ENCODE results near the gene CEP164. TPM values are rescaled to one million over a fixed set of nuclear protein-coding genes. Genes with fewer than 3 reads are reported as not detected.

CEP164 gene
- total and polyA plus RNA-seq, 2 of the 4 experiments (the other 2 are of a cell fraction): 23.3 to 26.9 TPM

DNA sequence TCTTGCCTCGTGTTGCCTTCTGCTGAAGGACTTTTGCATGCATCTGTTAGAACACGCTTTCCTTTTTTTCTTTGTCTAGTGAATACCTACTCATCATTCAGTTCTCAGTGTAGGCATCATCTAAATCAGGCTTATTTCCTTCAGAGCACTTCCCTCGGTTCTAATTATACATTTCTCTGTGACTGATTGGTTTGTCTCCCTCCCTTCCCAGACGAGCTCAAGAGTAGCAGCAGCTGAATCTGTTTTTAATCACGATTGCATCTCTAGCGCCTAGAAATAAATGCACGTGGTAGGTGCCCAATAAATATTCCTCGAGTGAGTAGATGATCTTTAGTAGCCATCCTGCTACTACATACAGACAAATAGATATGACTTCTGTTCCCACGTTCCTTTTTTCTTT lies 6.3 kb downstream of the CEP164 start:
- H3K27ac ChIP-seq (ENCODE audit: insufficient read depth, low read length): no peak overlapping the region
- H3K18ac ChIP-seq (ENCODE audit: low read depth, low read length): no peak overlapping the region
- no peak overlapping the region for H3K4me2 ChIP-seq (ENCODE audit: low read depth, low read length)
- intact Hi-C loops (cut with micrococcal nuclease): no loop called here
- H3K27me3 ChIP-seq (ENCODE audit: control insufficient read depth, insufficient read depth, low read length): no peaks in the 10 kb centered on the region
- no peaks in the 10 kb centered on the region for H3K9me3 ChIP-seq (ENCODE audit: control insufficient read depth, insufficient read depth, low read length)
- WGBS, 2 experiments (ENCODE audit: extremely low coverage in 2 of 2, insufficient read length in 1 of 2): 100% methylated on average over 1 of the region's 9 CpGs; no CpG with 5 or more reads in 1 of the 2 experiments
- H3K4me3 ChIP-seq (ENCODE audit: insufficient read depth, low read depth, low read length): no peak overlapping the region
- ATAC-seq (ENCODE audit: low read depth) (no peak), DNase-seq (no peak)
- H3K14ac ChIP-seq (replicated peaks; ENCODE audit: low read depth, low read length): no peak overlapping the region
- H2AFZ ChIP-seq (replicated peaks; ENCODE audit: low read length, poor library complexity): no peak overlapping the region
- no peak overlapping the region for H2BK20ac ChIP-seq (ENCODE audit: low read depth, low read length)
- peaks cover 5% of the 10 kb centered on the region for H3K4me1 ChIP-seq (ENCODE audit: control insufficient read depth, insufficient read depth, low read length)
- H2AK5ac ChIP-seq (ENCODE audit: low read depth, low read length): no peak overlapping the region
- H3K36me3 ChIP-seq (ENCODE audit: control insufficient read depth, insufficient read depth, low read length): peaks cover 8% of the 10 kb centered on the region
- H2BK15ac ChIP-seq (ENCODE audit: low read depth, low read length): no peak overlapping the region
- H2BK5ac ChIP-seq (ENCODE audit: low read depth, low read length, poor library complexity, severe bottlenecking): no peak overlapping the region
- H4K20me1 ChIP-seq (ENCODE audit: insufficient read depth, low read length): peaks cover 4% of the 10 kb centered on the region
- H2BK120ac ChIP-seq (ENCODE audit: low read depth, low read length): no peak overlapping the region
- dilution Hi-C loops (cut with HindIII; ENCODE audit: low sequenced_read_pairs, unreplicated experiment): no loop called here
- no peak overlapping the region for H3K23ac ChIP-seq (ENCODE audit: low read depth, low read length)
- TF ChIP-seq SMC3 (IDR thresholded peaks at IDR 0.05; ENCODE audit: low read depth, low read length): no peak
- TF ChIP-seq MAFK (IDR thresholded peaks at IDR 0.05; ENCODE audit: low read depth, low read length): no peak
- no peak for TF ChIP-seq FOS (IDR thresholded peaks at IDR 0.05; ENCODE audit: low read depth, low read length)
- no peak for TF ChIP-seq RCOR1 (IDR thresholded peaks at IDR 0.05; ENCODE audit: insufficient replicate concordance, low read length)
- TF ChIP-seq CHD1 (IDR thresholded peaks at IDR 0.05; ENCODE audit: low read depth, low read length): no peak
- TF ChIP-seq, protein P1, sequence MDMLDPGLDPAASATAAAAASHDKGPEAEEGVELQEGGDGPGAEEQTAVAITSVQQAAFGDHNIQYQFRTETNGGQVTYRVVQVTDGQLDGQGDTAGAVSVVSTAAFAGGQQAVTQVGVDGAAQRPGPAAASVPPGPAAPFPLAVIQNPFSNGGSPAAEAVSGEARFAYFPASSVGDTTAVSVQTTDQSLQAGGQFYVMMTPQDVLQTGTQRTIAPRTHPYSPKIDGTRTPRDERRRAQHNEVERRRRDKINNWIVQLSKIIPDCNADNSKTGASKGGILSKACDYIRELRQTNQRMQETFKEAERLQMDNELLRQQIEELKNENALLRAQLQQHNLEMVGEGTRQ (IDR thresholded peaks at IDR 0.05; ENCODE audit: low read depth, low read length): no peak
- TF ChIP-seq MAZ (IDR thresholded peaks at IDR 0.05; ENCODE audit: borderline replicate concordance, low read depth, low read length): no peak
- no peak for TF ChIP-seq MXI1 (IDR thresholded peaks at IDR 0.05; ENCODE audit: borderline replicate concordance, low read depth, low read length)
- no peak for TF ChIP-seq RFX5 (IDR thresholded peaks at IDR 0.05; ENCODE audit: low read depth, low read length)
- TF ChIP-seq BHLHE40 (IDR thresholded peaks at IDR 0.05; ENCODE audit: low read depth, low read length): no peak
- TF ChIP-seq, protein P2, sequence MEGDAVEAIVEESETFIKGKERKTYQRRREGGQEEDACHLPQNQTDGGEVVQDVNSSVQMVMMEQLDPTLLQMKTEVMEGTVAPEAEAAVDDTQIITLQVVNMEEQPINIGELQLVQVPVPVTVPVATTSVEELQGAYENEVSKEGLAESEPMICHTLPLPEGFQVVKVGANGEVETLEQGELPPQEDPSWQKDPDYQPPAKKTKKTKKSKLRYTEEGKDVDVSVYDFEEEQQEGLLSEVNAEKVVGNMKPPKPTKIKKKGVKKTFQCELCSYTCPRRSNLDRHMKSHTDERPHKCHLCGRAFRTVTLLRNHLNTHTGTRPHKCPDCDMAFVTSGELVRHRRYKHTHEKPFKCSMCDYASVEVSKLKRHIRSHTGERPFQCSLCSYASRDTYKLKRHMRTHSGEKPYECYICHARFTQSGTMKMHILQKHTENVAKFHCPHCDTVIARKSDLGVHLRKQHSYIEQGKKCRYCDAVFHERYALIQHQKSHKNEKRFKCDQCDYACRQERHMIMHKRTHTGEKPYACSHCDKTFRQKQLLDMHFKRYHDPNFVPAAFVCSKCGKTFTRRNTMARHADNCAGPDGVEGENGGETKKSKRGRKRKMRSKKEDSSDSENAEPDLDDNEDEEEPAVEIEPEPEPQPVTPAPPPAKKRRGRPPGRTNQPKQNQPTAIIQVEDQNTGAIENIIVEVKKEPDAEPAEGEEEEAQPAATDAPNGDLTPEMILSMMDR (conservative IDR thresholded peaks at IDR 0.05; ENCODE audit: low read depth, low read length): no peak
- TF ChIP-seq NFE2L2 (IDR thresholded peaks at IDR 0.05; ENCODE audit: low read depth, low read length): no peak
- H4K91ac ChIP-seq (ENCODE audit: insufficient read depth, low read depth, low read length): no peak overlapping the region
- CTCF ChIA-PET: no interaction called here
- H3K9ac ChIP-seq (ENCODE audit: low read depth, low read length): no peak overlapping the region
- H3K79me1 ChIP-seq (ENCODE audit: low read depth in 1 of 2, low read length in 2 of 2): peaks cover 25 to 51% of the 10 kb centered on the region in 2 experiments
- H3K56ac ChIP-seq (ENCODE audit: extremely low read depth, insufficient read depth, low read length): no peak overlapping the region
- BruUV-seq (replicated peaks): no TSS peak
- in situ Hi-C loops (cut with MboI; ENCODE audit: low sequenced_read_pairs): no loop called here
- H3K4ac ChIP-seq (ENCODE audit: low read depth, low read length): no peak overlapping the region
- no peak overlapping the region for H4K5ac ChIP-seq (ENCODE audit: low read depth, low read length)
- peaks cover 8% of the 10 kb centered on the region for H3K9me1 ChIP-seq (ENCODE audit: insufficient read depth, low read length)
- no peak overlapping the region for H2AK9ac ChIP-seq (replicated peaks; ENCODE audit: low read depth, low read length, poor library complexity)
- no peak overlapping the region for H4K8ac ChIP-seq (ENCODE audit: low read depth in 2 of 2, low read length in 2 of 2)
- POLR2A ChIA-PET (ENCODE audit: unreplicated experiment): no interaction called here

Data from IMR-90 (cell line).